NCI-H1092 (cell line): ENCODE results near the gene FOXN4.

Source experiments
- DNase-seq: peaks from one replicate; lab custom pipeline; 2025; lab: John Stamatoyannopoulos, UW

FOXN4 gene

DNA sequence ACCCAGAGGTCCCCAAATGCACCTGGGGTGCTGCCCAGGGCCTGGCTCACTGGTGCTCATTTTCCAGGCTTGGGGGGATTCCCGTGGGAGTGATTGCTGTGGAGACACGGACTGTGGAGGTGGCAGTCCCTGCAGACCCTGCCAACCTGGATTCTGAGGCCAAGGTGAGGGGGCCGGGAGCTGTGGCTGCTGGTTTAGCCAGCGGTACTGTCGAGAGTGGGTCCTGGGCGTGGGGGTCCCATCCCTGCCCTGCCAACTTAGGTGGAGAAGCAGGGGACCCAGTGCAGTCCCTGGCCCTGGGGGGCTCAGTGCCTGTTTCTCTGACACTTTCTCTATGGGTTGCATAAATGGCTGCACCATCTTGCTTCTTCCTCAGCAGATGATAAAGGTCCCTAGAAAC, 50.9 kb downstream of the FOXN4 start:
- DNase-seq = no peak

DNA sequence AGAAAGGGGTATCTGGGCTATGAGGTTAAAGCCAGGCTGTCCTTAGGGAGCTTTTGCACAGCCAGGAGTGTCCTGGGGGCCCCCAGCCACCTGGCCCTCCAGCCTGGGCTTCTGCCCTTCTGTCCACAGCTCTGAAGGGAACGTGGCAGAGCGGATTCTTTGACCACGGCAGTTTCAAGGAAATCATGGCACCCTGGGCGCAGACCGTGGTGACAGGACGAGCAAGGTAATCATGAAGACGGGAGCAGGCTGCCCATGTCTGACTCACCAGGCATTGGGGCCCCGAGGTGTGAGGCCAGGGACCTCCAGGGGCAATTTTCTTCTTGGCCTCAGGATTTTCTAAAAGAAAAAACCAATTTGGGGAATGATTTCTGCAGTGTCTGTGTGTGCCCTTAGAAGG, 53.1 kb downstream of the FOXN4 start:
- DNase-seq = no peak

DNA sequence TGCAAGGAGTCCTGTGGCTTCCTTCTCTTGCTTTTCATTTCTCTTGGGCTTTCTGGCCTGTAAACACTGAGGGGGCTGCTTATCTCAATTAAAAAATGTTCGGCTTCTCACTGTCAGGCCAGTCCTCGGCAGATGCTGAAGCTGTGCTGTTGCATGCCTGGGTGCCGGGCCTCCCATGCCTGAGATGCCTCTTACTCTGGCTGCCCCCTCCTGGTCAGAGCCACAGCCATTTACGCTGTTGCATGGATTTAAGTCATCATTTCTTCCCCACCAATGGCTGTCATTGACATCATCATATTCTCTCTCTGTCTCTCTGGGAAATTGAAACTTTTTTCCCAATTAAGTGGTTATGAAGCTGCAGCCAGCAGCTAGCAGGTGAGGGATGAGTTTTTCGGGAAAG, 53.7 kb downstream of the FOXN4 start:
- DNase-seq = no peak

DNA sequence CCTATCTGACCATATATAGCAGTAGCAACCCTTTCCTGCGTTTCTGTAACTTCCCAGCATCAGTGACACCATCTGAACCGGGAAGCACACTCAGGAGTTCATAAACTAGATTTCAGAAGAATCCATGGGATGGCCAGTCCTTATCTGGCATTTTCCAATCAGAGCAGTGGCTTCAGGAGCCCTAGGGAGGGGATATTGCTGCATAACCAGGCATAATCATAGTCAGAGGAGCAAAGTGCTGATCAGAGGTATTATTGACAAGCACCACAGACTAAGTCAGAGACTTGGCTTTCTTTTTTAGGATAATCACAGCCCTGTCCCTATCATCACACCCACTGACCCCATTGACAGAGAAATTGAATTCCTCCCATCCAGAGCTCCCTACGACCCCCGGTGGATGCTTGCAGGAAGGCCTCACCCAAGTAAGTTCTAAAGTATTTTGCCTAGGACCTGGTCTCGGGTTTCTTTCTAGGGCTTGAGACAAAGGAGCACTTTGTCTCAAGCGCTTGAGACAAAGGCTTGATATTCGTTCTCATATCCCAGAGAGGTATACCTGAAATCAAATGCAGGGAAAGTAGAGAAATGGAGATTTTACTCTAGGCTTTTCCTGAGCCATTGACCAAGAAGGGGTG, 55.1 kb downstream of the FOXN4 start:
- no peak for DNase-seq

DNA sequence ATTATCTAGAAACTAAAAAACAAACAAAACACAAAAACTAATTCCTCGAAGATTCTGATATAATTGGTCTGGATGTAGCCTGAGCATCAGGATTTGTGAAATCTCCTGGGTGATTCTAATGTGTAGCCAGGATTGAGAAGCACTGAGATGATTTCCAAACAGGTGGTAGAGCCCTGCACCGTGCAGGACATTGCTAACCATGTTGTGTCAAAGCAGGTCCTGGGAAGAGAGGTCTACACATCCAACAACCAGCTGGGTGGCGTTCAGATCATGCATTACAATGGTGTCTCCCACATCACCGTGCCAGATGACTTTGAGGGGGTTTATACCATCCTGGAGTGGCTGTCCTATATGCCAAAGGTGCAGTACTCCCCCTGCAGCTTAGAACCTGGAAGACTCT, 56.3 kb downstream of the FOXN4 start:
- no peak for DNase-seq

DNA sequence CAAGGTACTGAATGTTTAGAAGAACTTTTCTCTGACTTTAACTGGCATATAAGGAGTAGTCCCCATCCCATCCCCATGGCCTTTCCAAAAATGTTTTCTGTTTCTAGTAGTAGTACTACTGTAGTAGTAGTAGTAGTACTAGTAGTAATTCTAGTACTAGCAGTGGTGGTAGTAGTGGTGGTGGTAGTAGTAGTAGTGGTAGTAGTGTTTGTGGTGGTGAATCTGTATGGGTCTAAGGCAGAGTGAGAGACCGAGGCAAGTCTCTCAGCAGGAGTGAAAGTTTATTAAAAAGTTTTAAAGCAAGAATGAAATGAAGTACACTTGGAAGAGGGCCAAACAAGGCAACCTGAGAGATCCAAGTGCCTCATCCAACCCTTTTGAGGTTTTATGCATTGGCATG, 58.6 kb downstream of the FOXN4 start:
- no peak for DNase-seq

DNA sequence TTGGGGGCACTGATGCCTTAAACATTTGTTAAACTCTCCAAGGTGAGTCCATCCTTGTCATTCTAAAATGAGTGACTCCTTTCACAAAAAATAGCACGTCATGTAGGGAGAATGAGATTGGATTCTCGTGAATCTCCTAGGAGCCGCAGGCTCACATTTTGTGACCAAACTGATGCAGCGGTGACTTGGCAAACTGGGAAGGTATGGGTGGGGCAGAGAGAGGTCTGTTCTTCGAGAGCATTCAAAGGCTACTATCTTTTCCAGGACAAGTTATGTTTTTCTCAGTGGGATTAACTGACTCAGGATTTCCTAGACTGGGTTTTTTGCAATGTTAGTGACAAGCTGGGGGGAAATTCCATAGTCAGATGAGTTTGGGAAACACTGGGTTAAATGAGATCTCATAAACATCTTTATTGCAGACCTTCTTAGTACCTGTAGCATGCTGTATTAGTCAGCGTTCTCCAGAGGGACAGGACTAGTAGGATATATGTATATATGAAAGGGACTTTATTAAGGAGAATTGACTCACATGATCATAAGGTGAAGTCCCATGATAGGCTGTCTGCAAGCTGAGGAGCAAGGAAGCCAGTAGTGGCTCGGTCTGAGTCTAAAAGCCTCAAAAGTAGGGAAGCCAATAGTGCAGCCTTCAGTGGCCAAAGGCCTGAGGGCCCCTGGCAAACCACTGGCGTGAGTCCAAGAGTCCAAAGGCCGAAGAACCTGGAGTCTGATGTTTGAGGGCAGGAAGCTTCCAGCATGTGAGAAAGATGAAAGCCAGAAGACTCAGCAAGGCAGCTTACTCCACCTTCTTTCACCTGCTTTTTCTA, 61.0 kb downstream of the FOXN4 start:
- no peak for DNase-seq

DNA sequence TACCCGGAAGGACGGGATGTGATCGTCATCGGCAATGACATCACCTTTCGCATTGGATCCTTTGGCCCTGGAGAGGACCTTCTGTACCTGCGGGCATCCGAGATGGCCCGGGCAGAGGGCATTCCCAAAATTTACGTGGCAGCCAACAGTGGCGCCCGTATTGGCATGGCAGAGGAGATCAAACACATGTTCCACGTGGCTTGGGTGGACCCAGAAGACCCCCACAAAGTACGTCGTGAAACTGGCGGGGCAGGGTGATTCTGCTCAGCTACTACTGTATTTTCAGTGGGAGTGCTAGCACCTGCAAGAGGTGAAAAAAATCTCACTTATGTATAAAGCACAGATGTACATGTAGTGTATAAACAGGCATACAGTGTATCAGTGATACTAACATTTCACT, 62.9 kb downstream of the FOXN4 start:
- DNase-seq = no peak

DNA sequence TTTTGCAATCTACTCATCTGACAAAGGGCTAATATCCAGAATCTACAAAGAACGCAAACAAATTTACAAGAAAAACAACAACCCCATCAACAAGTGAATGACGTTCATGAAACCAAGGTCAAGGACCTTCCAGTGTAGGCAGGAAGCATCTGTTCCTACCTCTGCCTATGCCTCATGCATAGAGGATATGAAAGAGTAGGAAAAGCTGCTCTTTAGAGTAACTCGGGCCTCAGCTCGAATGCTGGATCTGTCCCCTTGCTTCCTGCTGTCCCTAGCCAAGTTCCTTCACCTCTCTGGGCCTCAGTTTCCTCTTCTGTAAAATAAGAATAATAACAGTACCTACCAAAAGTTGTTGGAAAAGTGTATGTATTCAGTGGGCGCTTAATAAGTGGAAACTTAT, 65.0 kb downstream of the FOXN4 start:
- no peak for DNase-seq

DNA sequence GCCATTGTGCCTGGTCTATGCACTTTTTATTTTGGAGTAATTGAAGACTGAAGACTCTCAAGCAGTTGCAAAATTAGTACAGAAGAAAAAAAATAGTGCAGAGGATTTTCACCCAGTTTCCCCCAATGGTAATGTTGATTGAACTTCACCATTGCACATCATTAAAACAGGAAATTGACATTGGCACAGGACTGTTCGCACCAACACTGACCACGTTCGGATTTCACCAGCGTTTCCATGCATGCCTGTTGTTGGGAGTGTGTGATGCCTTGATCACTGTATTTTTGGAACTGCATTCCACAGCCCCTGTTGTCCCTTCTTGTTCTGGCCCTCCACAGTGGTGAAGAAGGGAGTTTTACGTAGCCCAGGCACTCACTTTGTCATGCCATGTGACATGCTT, 67.1 kb downstream of the FOXN4 start:
- DNase-seq = no peak

DNA sequence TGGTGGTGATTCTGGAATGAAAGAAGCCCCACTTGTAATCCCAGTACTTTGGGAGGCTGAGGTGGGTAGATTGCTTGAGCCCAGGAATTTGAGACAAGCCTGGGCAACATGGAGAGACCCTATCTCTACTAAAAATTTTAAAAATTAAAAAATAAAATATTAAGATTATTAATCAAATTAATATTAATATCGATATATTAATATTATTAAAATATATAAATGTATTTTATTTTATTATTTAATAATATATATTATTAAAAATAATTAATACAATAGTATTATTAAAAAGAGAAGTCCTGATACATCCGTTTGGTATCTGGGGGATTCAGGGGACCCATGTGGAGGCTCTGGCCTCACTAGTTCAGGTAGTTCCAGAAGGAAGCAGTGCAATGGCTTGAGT, 68.7 kb downstream of the FOXN4 start:
- no peak for DNase-seq

DNA sequence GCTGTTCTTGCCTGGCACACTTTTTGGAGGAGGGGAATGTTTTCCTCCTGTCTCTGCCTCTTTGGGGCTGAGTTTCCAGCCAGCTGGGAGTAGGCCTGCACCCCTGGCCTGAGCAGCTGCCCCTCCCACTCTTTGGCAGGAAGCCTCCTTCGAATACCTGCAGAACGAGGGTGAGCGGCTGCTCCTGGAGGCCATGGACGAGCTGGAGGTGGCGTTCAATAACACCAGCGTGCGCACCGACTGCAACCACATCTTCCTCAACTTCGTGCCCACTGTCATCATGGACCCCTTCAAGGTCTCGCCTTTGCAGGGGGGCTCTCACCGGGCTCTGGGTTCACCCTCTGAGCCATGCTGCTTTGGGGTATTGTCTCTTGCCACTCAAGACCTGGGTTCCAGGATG, 69.4 kb downstream of the FOXN4 start:
- DNase-seq = no peak

DNA sequence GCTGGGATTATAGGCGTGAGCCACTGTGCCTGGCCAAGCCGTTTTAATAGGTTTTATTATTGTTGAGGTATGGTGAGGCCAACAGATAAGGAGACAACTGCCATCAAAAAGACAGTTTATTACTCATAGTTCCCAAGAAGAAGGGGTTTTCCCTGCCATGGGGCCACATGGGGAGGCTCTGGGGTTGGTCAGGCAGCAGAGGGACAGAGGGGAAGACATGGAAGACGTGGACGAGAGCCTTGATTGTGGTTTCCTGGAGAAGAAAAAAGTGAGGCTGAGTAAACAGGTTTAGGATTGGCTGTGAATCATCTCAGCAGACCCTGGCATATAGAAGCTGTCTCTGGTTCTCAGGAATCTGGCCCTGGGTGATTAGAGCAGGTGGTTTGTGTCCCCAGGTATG, 69.9 kb downstream of the FOXN4 start:
- no peak for DNase-seq

DNA sequence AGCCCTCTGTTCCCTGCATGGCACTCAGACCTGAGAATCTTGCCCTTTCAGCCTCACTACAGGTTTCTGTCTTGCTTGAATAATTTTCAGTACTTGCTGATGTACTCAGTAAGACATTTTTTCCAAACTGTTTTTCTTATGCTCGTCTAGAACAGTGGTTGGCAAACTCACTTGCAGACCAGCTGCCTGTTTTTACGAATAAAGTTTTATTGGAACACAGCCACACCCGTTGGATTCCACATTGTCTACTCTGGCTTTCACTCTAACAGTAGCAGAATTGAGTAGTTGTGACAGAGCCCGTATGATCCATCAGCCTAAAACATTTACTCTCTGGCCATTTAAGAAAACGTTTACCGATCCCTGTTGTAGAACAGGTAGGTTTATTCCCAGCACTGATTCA, 72.8 kb downstream of the FOXN4 start:
- no peak for DNase-seq

DNA sequence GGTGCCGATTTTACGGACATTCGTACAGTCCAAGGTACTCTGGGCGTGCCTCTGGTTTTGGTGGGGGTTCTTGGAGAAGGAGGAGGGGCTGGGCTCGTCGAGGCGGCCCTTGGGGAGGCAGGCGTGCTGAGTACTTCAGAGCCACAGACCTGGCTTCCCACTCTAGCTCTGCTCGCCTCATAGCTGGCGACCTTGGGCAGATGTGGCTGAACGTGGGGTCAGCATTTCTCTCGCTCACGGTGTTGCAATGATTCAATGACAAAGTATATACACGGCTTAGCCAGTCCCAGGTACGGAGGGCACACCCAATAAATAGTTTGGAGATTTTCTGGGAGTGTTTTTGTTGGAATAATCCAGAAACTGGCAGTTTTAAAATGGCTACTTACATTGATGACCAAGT, 75.1 kb downstream of the FOXN4 start:
- DNase-seq = no peak

DNA sequence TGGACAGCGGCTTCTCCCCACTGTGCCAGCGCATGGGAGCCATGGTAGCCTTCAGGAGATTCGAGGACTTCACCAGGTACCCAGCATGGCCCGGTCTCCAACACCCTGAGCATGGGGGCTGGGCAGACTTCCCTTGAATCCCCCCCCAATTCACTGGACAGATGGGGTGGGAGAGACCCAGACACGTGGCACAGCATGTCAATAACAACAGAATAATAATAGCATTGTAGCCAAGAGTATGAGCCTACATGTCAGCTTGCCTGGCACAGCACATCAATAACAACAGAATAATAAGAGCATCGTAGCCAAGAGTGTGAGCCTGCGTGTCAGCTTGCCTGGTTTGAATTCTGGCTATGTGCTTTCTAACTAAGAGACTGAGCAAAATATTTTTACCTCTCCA, 76.4 kb downstream of the FOXN4 start:
- DNase-seq = no peak

DNA sequence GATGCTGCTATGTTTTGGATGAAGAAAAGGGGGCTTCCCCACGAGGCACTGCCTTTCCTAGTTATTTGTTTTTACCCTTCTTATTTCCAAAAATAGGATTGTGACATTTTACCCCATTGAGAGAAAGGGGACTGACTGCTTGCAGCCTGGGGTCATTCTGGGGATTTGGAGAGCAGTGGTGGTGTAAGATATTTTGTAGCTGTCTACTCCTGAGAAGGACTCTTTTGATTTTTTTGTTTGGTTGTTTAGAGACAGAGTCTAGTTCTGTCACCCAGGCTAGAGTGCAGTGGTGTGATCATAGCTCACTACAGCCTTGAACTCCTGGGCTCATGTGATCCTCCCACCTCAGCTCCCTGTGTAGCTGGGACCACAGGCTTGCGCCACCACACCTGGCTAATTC, 78.9 kb downstream of the FOXN4 start:
- no peak for DNase-seq

DNA sequence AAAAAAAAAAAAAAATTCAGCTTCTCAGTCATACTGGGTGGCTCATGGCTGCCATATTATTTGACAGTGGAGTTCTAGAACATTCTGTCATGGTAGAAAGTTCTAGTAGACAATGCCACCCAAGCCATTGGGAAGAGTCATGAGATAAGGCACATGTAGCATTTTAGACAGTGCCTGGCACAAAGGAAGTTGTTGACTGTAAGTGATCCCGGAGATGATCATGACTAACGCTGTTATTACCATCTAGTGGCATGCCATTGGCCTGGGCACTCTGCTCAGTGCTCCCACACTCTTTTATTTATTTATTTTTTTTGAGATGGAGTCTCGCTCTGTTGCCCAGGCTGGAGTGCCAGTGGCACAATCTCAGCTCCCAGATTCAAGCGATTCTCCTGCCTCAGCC, 80.4 kb downstream of the FOXN4 start:
- DNase-seq = no peak
